CD4-positive, alpha-beta T cell (primary cell): ENCODE data around the gene KANK2. TPM values are rescaled to one million over a fixed set of nuclear protein-coding genes. Genes with fewer than 3 reads are reported as not detected.

Experiments used
- ATAC-seq: fragments of 200-7000 bp; cut with Tn5 transposase; one replicate; pipeline ENCODE4 v1.10.0; 2022; ENCODE audit warnings: mild to moderate bottlenecking; ENCODE audit not compliant: poor library complexity
- CTCF ChIA-PET: fragments of 350-600 bp; sonication (Branson Sonifier 250); formaldehyde crosslinking; loops from one replicate; lab custom pipeline; 2021; ENCODE audit warnings: antibody characterized with exemption, inconsistent platforms; lab: Charles Lee
- POLR2A ChIA-PET: fragments of 350-600 bp; sonication (Branson Sonifier 250); formaldehyde crosslinking; loops from one replicate; lab custom pipeline; 2021; ENCODE audit warnings: antibody characterized with exemption, inconsistent platforms; lab: Charles Lee
- DNase-seq, 14 experiments: peaks; one replicate each; pipeline ENCODE4 v3.0.0-alpha.2; 2013 to 2020; ENCODE audit warnings: mixed read lengths in 2 of 14
- H3K27ac ChIP-seq, 2 donors: one replicate each; pipeline versions ENCODE4 v1.5.1 to v1.7.0; 2013; ENCODE audit warnings: low read length in 2 of 2, low read depth in 1 of 2, mild to moderate bottlenecking in 1 of 2
- H3K27me3 ChIP-seq, 2 experiments: 1 replicate in 1 of 2; 2 replicates in 1 of 2; pipeline versions ENCODE4 v1.6.1 to v1.7.0; 2013; ENCODE audit warnings: low read length in 2 of 2, control low read depth in 1 of 2, mild to moderate bottlenecking in 1 of 2, moderate library complexity in 1 of 2; ENCODE audit not compliant: insufficient read depth in 2 of 2, control insufficient read depth in 1 of 2
- H3K36me3 ChIP-seq: one replicate; pipeline ENCODE4 v1.6.1; 2013; ENCODE audit warnings: low read length, control low read depth; ENCODE audit not compliant: insufficient read depth
- H3K4me1 ChIP-seq: one replicate; pipeline ENCODE4 v1.6.1; 2013; ENCODE audit warnings: low read length, control low read depth; ENCODE audit not compliant: insufficient read depth
- H3K4me3 ChIP-seq: one replicate; pipeline ENCODE4 v1.5.1; 2013; ENCODE audit warnings: mild to moderate bottlenecking, low read length, moderate library complexity
- H3K9me3 ChIP-seq, 2 experiments: 1 replicate in 1 of 2; 2 replicates in 1 of 2; pipeline versions ENCODE4 v1.6.1 to v1.7.0; 2013; ENCODE audit warnings: low read length in 2 of 2, mild to moderate bottlenecking in 2 of 2, control low read depth in 1 of 2, moderate library complexity in 1 of 2; ENCODE audit not compliant: control insufficient read depth in 1 of 2, insufficient read depth in 1 of 2
- H3K27ac Mint-ChIP-seq: one replicate; pipeline ENCODE4 v1.8.0; 2020; ENCODE audit warnings: mixed read lengths
- H3K27me3 Mint-ChIP-seq: one replicate; pipeline ENCODE4 v1.8.0; 2021; ENCODE audit warnings: mixed read lengths
- H3K36me3 Mint-ChIP-seq: one replicate; pipeline ENCODE4 v1.8.0; 2021; ENCODE audit warnings: low read depth, mixed read lengths
- H3K4me1 Mint-ChIP-seq: one replicate; pipeline ENCODE4 v1.8.0; 2021; ENCODE audit warnings: low read depth, mixed read lengths
- H3K4me3 Mint-ChIP-seq: one replicate; pipeline ENCODE4 v1.8.0; 2020; ENCODE audit warnings: mild to moderate bottlenecking, mixed read lengths
- H3K9me3 Mint-ChIP-seq: one replicate; pipeline ENCODE4 v1.8.0; 2020; ENCODE audit warnings: mixed read lengths
- intact Hi-C, 2 experiments: fragments of 100-400 bp; cut with DNase I in 1 of 2; cut with micrococcal nuclease in 1 of 2; formaldehyde crosslinking; loops; one replicate each; pipeline versions ENCODE4 v1.15.1 to v1.9.0; 2023 to 2025; cut with DNase I, micrococcal nuclease
- total RNA-seq, 174 experiments: library from RNA in 2 of 174; stranded (reverse) in 2 of 174; gene quantifications; one replicate each; pipeline ENCODE4 v1.2.3 and lab custom pipeline; 2021 to 2026
- TF ChIP-seq, protein P1 (sequence below): fragments of 200-600 bp; IDR thresholded peaks from one replicate; pipeline ENCODE4 v1.8.0; 2022; ENCODE audit warnings: antibody characterized with exemption, mild to moderate bottlenecking

Gene KANK2
- total RNA-seq, 2 experiments from 2014 or later, result not detected

DNA sequence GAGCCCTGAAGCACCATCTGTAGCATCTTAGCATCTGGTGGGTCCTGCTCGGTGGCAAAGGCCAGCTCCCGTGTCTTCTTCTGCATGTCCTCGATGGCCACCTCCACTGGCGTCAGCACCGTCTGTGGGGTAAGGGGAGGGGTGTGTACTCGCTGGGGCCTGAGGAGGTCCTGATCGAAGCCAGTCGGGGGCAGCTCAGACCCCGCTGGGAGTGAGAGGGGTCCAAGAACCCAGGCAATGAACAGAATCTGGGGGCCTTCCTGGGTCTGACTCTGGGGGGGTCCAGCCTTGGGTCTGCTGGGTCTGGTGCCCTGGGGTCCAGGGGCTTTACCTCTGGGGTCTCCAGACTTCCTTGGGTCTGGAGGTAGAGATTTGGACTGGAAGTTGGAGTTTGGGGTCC, 3.6 kb upstream of the KANK2 start:
- Histone ChIP-seq H3K27me3 (peaks cover 11% of the 10 kb centered on the region in 2 experiments), H3K4me1 (peaks cover 12% of the 10 kb centered on the region), H3K4me3 (no peak overlapping the region), H3K27ac (no peak overlapping the region), H3K9me3 (no peaks in the 10 kb centered on the region), H3K36me3 (no peaks in the 10 kb centered on the region)
- peaks cover 34% of the 10 kb centered on the region for H3K27me3 Mint-ChIP-seq
- TF ChIP-seq, protein P1, sequence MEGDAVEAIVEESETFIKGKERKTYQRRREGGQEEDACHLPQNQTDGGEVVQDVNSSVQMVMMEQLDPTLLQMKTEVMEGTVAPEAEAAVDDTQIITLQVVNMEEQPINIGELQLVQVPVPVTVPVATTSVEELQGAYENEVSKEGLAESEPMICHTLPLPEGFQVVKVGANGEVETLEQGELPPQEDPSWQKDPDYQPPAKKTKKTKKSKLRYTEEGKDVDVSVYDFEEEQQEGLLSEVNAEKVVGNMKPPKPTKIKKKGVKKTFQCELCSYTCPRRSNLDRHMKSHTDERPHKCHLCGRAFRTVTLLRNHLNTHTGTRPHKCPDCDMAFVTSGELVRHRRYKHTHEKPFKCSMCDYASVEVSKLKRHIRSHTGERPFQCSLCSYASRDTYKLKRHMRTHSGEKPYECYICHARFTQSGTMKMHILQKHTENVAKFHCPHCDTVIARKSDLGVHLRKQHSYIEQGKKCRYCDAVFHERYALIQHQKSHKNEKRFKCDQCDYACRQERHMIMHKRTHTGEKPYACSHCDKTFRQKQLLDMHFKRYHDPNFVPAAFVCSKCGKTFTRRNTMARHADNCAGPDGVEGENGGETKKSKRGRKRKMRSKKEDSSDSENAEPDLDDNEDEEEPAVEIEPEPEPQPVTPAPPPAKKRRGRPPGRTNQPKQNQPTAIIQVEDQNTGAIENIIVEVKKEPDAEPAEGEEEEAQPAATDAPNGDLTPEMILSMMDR, result no peak
- CTCF ChIA-PET, result no interaction called here
- ATAC-seq (no peak), DNase-seq (no peak)
- H3K36me3 Mint-ChIP-seq, result no peaks in the 10 kb centered on the region
- H3K9me3 Mint-ChIP-seq, result no peaks in the 10 kb centered on the region
- no peak overlapping the region for H3K4me3 Mint-ChIP-seq
- H3K27ac Mint-ChIP-seq, result no peak overlapping the region
- intact Hi-C loops, result no loop called here
- H3K4me1 Mint-ChIP-seq, result no peaks in the 10 kb centered on the region
- POLR2A ChIA-PET, result no interaction called here

DNA sequence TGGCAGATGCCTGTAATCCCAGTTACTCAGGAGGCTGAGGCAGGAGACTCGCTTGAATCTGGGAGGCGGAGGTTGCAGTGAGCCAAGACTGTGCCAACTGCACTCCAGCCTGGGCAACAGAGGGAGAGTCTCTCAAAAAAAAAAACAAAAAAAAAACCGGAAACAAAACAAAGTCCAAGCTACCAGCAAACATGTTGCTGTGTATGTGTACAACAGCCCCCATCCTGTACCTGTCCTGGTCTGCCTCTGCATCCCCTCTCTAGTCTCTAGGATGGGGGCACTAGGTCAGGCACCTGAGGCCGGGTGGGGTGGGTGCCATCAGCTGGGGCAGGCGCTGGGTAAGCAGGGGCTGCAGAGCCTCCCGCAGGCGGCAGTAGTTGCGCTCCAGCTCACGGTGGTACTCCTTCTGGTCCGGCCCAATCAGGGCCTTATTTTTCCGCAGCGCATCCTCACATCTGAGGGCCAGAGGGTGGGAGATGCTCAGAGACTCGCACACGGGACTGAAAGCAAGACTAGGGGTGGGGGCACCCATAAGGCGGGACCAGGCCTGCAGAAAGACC, 2.8 kb upstream of the KANK2 start:
- Mint-ChIP-seq H3K9me3 (no peaks in the 10 kb centered on the region), H3K4me1 (peaks cover 7% of the 10 kb centered on the region), H3K27ac (no peak overlapping the region), H3K36me3 (no peaks in the 10 kb centered on the region), H3K4me3 (no peak overlapping the region), H3K27me3 (peaks cover 39% of the 10 kb centered on the region)
- no peak for ATAC-seq
- intact Hi-C loops, result no loop called here
- no peak overlapping the region for H3K4me3 ChIP-seq
- peaks cover 17% of the 10 kb centered on the region for H3K4me1 ChIP-seq
- ChIA-PET POLR2A (no interaction called here), CTCF (no interaction called here)
- no peaks in the 10 kb centered on the region for H3K36me3 ChIP-seq
- no peak for DNase-seq
- peaks cover 11% of the 10 kb centered on the region in 2 experiments for H3K27me3 ChIP-seq
- no peak overlapping the region for H3K27ac ChIP-seq
- TF ChIP-seq, protein P1, result no peak
- H3K9me3 ChIP-seq, result peaks cover 0 to 3% of the 10 kb centered on the region in 2 experiments

DNA sequence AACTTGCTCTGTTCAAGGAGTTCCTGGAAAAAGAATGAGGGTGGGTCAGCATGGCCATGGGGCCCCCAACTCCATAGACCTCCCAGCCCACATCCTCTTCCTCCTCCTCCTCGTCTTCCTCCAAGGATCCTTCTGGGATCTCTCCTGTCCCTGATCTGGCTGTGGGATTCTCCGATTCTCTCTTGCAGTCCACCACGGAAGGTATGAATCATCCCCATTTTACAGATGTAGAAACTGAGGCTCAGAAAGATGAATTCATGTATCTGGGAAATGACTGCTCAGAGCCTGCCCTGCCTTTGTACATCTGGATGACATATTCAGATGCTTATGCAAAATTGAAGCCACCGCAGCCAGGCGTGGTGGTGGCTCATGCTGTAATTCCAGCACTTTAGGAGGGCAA, 2.2 kb upstream of the KANK2 start:
- intact Hi-C loops, result loop anchor here in 1 of 2 experiments (5.0 kb wide), 1 partner anchor 42 kb away; the partner anchor contains the start of gene SPC24
- POLR2A ChIA-PET, result no interaction called here
- TF ChIP-seq, protein P1, result no peak

More for the DNA sequence above, 2.2 kb upstream of the KANK2 start:
- CTCF ChIA-PET, result no interaction called here
- H3K27me3 Mint-ChIP-seq, result peaks cover 34% of the 10 kb centered on the region
- Histone ChIP-seq H3K27me3 (peaks cover 11% of the 10 kb centered on the region in 2 experiments), H3K27ac (no peak overlapping the region), H3K4me3 (no peak overlapping the region), H3K4me1 (peaks cover 22% of the 10 kb centered on the region), H3K36me3 (no peaks in the 10 kb centered on the region), H3K9me3 (peaks cover 0 to 3% of the 10 kb centered on the region in 2 experiments)
- H3K4me1 Mint-ChIP-seq, result peaks cover 8% of the 10 kb centered on the region
- DNase-seq (no peak), ATAC-seq (no peak)
- H3K4me3 Mint-ChIP-seq, result no peak overlapping the region
- no peaks in the 10 kb centered on the region for H3K9me3 Mint-ChIP-seq
- H3K27ac Mint-ChIP-seq, result no peak overlapping the region
- no peaks in the 10 kb centered on the region for H3K36me3 Mint-ChIP-seq
